ENCODE measurements around the gene RHOH.

DNA sequence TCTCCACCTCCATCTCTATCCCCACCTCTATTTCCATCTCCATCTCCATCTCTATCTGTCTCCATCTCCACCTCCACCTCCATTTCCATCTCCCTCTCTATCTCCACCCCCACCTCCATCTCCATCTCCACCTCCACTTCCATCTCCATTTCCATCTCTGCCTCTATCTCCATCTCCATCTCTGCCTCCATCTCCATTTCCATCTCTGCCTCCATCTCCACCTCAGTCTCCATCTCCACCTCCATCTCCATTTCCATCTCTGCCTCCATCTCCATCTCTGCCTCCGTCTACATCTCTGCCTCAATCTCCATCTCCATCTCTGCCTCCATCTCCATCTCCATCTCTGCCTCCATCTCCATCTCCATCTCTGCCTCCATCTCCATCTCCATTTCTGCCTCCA is 97.5 kb downstream of the RHOH start:
- TF ChIP-seq, protein P1, sequence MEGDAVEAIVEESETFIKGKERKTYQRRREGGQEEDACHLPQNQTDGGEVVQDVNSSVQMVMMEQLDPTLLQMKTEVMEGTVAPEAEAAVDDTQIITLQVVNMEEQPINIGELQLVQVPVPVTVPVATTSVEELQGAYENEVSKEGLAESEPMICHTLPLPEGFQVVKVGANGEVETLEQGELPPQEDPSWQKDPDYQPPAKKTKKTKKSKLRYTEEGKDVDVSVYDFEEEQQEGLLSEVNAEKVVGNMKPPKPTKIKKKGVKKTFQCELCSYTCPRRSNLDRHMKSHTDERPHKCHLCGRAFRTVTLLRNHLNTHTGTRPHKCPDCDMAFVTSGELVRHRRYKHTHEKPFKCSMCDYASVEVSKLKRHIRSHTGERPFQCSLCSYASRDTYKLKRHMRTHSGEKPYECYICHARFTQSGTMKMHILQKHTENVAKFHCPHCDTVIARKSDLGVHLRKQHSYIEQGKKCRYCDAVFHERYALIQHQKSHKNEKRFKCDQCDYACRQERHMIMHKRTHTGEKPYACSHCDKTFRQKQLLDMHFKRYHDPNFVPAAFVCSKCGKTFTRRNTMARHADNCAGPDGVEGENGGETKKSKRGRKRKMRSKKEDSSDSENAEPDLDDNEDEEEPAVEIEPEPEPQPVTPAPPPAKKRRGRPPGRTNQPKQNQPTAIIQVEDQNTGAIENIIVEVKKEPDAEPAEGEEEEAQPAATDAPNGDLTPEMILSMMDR (conservative IDR thresholded peaks at IDR 0.05; ENCODE audit: low read length) = no peak
- no peak for TF ChIP-seq EZH2phosphoT487 (IDR thresholded peaks at IDR 0.05; ENCODE audit: borderline replicate concordance, low read depth, low read length)

Measured in OCI-LY7 (cell line).